ENCODE results near the gene MLLT1. TPM values are rescaled to one million over a fixed set of nuclear protein-coding genes. Genes with fewer than 3 reads are reported as not detected.

The MLLT1 gene
- total and polyA plus RNA-seq, 2 of the 8 experiments (the other 6 are each of a cell fraction or from before 2014, with no cell fraction given), result 18.8 to 45.1 TPM

GRCh38 chr19:6259312-6259861 lies 20.4 kb downstream of the MLLT1 start:
- H2AK5ac ChIP-seq (ENCODE audit: low read depth, low read length), result no peak overlapping the region
- H3K79me1 ChIP-seq (ENCODE audit: low read depth, low read length), result peaks cover 26% of the 10 kb centered on the region
- H2BK5ac ChIP-seq (ENCODE audit: low read depth, low read length), result no peak overlapping the region
- H3K4me1 ChIP-seq (replicated peaks in 1 of 4; ENCODE audit: control insufficient read depth in 3 of 4, insufficient read depth in 4 of 4, low read length in 3 of 4), result peaks cover 0 to under 1% (median 0%) of the 10 kb centered on the region in 4 experiments; a peak in 4 of 7 replicates
- ChIA-PET CTCF (ENCODE audit: partially characterized antibody) (interaction anchor here (1.2 to 3.6 kb wide), 8 partner anchors 10 to 232 kb away, joined by 3 to 41 read pairs (median 8); no protein-coding TSS in a partner anchor), POLR2A (ENCODE audit: partially characterized antibody) (interaction anchor here (0.7 kb wide), 1 partner anchor 11 kb away, joined by 3 read pairs; no protein-coding TSS in a partner anchor)
- no peak overlapping the region for H3K23ac ChIP-seq (ENCODE audit: insufficient read length)
- H3K23me2 ChIP-seq (ENCODE audit: low read depth, low read length), result no peaks in the 10 kb centered on the region
- TF ChIP-seq CHD1 (IDR thresholded peaks at IDR 0.05; ENCODE audit: low read depth, low read length) (no peak), RFX5 (IDR thresholded peaks at IDR 0.05; ENCODE audit: borderline replicate concordance, low read depth, low read length) (no peak)
- H4K8ac ChIP-seq (ENCODE audit: extremely low read depth, insufficient read depth, low read length), result no peak overlapping the region
- H3K9me3 ChIP-seq (ENCODE audit: insufficient read depth in 2 of 2, low read depth in 1 of 2, low read length in 1 of 2), result no peaks in the 10 kb centered on the region
- no peak overlapping the region for H3K56ac ChIP-seq (replicated peaks; ENCODE audit: insufficient read length, low read depth, low read length)
- H3K4ac ChIP-seq (replicated peaks; ENCODE audit: insufficient read length, low read depth, low read length), result no peak overlapping the region
- H3K4me2 ChIP-seq (ENCODE audit: insufficient read depth in 1 of 2, low read depth in 2 of 2, low read length in 2 of 2), result no peak overlapping the region
- no peak overlapping the region for H3K14ac ChIP-seq (ENCODE audit: insufficient read length)
- 91% methylated on average over 12 of the region's 12 CpGs; no CpG with 5 or more reads in 1 of the 2 experiments for WGBS, 2 experiments (ENCODE audit: extremely low coverage in 1 of 2, insufficient coverage in 1 of 2, insufficient read length in 1 of 2, insufficient replicate concordance in 2 of 2, low coverage in 1 of 2, low lambda C conversion rate in 2 of 2, missing lambda C conversion rate in 1 of 2)
- no peak overlapping the region for H4K91ac ChIP-seq (replicated peaks; ENCODE audit: insufficient read length, low read length)
- no peaks in the 10 kb centered on the region for H3K27me3 ChIP-seq (replicated peaks in 1 of 4; ENCODE audit: control insufficient read depth in 3 of 4, extremely low read depth in 1 of 4, insufficient read depth in 3 of 4, low read length in 3 of 4)
- H2AFZ ChIP-seq (ENCODE audit: low read length), result no peak overlapping the region
- H4K20me1 ChIP-seq (replicated peaks in 1 of 2; ENCODE audit: control insufficient read depth in 1 of 2, insufficient read depth in 2 of 2, low read length in 2 of 2), result peaks cover 4 to 24% of the 10 kb centered on the region in 2 experiments
- no peak overlapping the region for H3K18ac ChIP-seq (ENCODE audit: extremely low read depth, low read length)
- FAIRE-seq (no peak), DNase-seq (ENCODE audit: low read depth in 1 of 2, low spot score in 2 of 2) (no peak)
- H3K36me3 ChIP-seq (ENCODE audit: control insufficient read depth in 2 of 4, insufficient read depth in 4 of 4, low read length in 3 of 4), result peaks cover 3 to 19% (median 15%) of the 10 kb centered on the region in 4 experiments; a peak in 6 of 8 replicates
- no peak overlapping the region for H2BK12ac ChIP-seq (ENCODE audit: low read depth, low read length)
- no peak overlapping the region for H3K4me3 ChIP-seq (ENCODE audit: extremely low read depth in 1 of 4, insufficient read depth in 2 of 4, low read depth in 3 of 4, low read length in 4 of 4)
- H3K27ac ChIP-seq (ENCODE audit: low read depth, low read length), result no peak overlapping the region
- no peak overlapping the region for H4K5ac ChIP-seq (ENCODE audit: insufficient read length, low read depth, low read length)
- H2BK120ac ChIP-seq (replicated peaks; ENCODE audit: low read depth, low read length), result no peak overlapping the region
- H2BK15ac ChIP-seq (ENCODE audit: low read length), result no peak overlapping the region
- H3K9ac ChIP-seq (replicated peaks in 1 of 4; ENCODE audit: extremely low read depth in 1 of 4, low read depth in 3 of 4, low read length in 3 of 4), result 0 out of 7 replicates have a peak overlapping the region, but pooled peaks of 1 of the 4 experiments have one; percentile 3
- no peak overlapping the region for H2BK20ac ChIP-seq (ENCODE audit: low read length)
- peaks cover 0 to 59% of the 10 kb centered on the region in 2 experiments; a peak in 3 of 4 replicates for H3K79me2 ChIP-seq (ENCODE audit: control insufficient read depth in 1 of 2, insufficient read depth in 2 of 2, low read length in 2 of 2)
